ENCODE measurements around the gene PRCP. TPM values are rescaled to one million over a fixed set of nuclear protein-coding genes. Genes with fewer than 3 reads are reported as not detected.

The PRCP gene
- total RNA-seq, 1 donor from 2014 or later: 66.3 TPM

- Mint-ChIP-seq H3K4me1 (ENCODE audit: low read depth) (peaks cover 19% of the 10 kb centered on the region), H3K9me3 (ENCODE audit: low read depth) (peaks cover 18% of the 10 kb centered on the region), H3K36me3 (ENCODE audit: insufficient read depth) (peaks cover 3% of the 10 kb centered on the region), H3K27ac (peak overlapping the region; percentile 57), H3K4me3 (ENCODE audit: low read depth) (no peak overlapping the region), H3K27me3 (no peaks in the 10 kb centered on the region)
- no peak for TF ChIP-seq CTCF (IDR thresholded peaks at IDR 0.05; ENCODE audit: unreplicated experiment)
- no peak for DNase-seq (ENCODE audit: low spot score, unreplicated experiment)
Measured at GRCh38 chr11:82796998-82797961, 103.0 kb downstream of the PRCP start.

- Mint-ChIP-seq H3K27me3 (no peaks in the 10 kb centered on the region), H3K4me3 (ENCODE audit: low read depth) (no peak overlapping the region), H3K9me3 (ENCODE audit: low read depth) (peaks cover 4% of the 10 kb centered on the region), H3K27ac (no peak overlapping the region), H3K4me1 (ENCODE audit: low read depth) (peaks cover 35% of the 10 kb centered on the region), H3K36me3 (ENCODE audit: insufficient read depth) (peaks cover under 1% of the 10 kb centered on the region)
- no peak for TF ChIP-seq CTCF (IDR thresholded peaks at IDR 0.05; ENCODE audit: unreplicated experiment)
- no peak for DNase-seq (ENCODE audit: low spot score, unreplicated experiment)
Measured at GRCh38 chr11:82794490-82794889, 105.7 kb downstream of the PRCP start.

DNA sequence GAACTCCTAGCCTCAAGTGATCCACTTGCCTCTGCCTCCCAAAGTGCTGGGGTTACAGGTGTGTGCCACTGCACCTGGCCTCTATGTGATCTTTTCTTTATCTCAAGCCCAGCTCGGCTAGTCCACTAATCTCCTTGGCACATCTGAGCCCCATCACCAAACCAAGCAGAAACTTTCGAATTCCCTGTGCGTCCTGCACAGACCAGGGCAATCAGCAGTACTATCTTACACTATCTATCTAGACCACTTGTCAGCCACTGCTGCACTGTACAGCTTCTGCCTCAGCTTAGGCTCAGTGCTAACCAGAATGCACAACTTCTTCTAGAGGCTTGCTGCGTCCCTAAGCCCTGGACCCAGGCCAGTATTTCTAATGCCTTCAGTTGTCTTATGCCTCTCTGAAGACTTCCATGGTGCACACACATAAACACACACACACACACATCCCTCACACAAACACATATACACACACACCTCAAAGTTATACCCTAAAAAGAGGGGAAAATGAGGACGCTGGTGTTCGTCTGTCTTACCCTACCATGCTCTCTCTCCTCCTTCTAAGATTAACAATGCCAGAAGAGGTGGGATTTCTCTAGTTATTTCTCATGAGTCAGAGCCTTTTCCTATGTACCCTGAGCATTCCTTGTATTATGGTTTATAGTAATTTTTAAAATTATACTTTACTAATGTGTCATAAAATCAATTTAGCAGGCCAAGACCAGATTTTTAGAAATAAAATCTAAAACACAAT is 107.2 kb downstream of the PRCP start:
- Mint-ChIP-seq H3K4me3 (ENCODE audit: low read depth) (no peak overlapping the region), H3K36me3 (ENCODE audit: insufficient read depth) (no peaks in the 10 kb centered on the region)

GRCh38 chr11:82792319-82792718 is 107.9 kb downstream of the PRCP start:
- H3K4me3 Mint-ChIP-seq (ENCODE audit: low read depth): no peak overlapping the region
- no peak for DNase-seq (ENCODE audit: low spot score, unreplicated experiment)
- TF ChIP-seq CTCF (IDR thresholded peaks at IDR 0.05; ENCODE audit: unreplicated experiment): no peak
- peaks cover 26% of the 10 kb centered on the region for H3K4me1 Mint-ChIP-seq (ENCODE audit: low read depth)
- H3K27me3 Mint-ChIP-seq: no peaks in the 10 kb centered on the region
- no peaks in the 10 kb centered on the region for H3K36me3 Mint-ChIP-seq (ENCODE audit: insufficient read depth)
- H3K27ac Mint-ChIP-seq: no peak overlapping the region
- H3K9me3 Mint-ChIP-seq (ENCODE audit: low read depth): no peaks in the 10 kb centered on the region

More for the DNA sequence above, 107.2 kb downstream of the PRCP start:
- Mint-ChIP-seq H3K27me3 (no peaks in the 10 kb centered on the region), H3K27ac (no peak overlapping the region), H3K4me1 (ENCODE audit: low read depth) (peaks cover 32% of the 10 kb centered on the region), H3K9me3 (ENCODE audit: low read depth) (no peaks in the 10 kb centered on the region)
- DNase-seq (ENCODE audit: low spot score, unreplicated experiment): no peak
- TF ChIP-seq CTCF (IDR thresholded peaks at IDR 0.05; ENCODE audit: unreplicated experiment): no peak

DNA sequence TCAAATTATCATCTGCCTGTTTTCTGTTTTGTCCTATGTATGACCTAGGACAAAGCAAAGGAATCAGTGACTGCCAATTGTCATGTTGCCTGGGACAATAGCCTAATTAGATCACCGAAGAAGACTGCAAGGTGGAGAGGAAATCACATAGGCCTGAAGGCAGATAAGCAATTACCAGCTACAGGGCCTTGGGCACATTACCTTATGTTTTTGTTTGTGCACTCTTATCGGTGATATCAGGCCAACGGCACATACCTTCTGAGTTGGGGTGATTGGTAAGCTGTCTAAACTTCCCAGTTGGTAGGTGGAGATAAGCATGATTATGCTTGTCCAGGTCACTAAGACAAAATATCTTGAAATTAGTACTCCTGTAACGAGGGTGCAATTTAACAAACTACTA is 108.5 kb downstream of the PRCP start:
- Mint-ChIP-seq H3K4me3 (ENCODE audit: low read depth) (no peak overlapping the region), H3K27ac (no peak overlapping the region), H3K9me3 (ENCODE audit: low read depth) (no peaks in the 10 kb centered on the region), H3K27me3 (no peaks in the 10 kb centered on the region), H3K4me1 (ENCODE audit: low read depth) (peaks cover 22% of the 10 kb centered on the region), H3K36me3 (ENCODE audit: insufficient read depth) (no peaks in the 10 kb centered on the region)
- TF ChIP-seq CTCF (IDR thresholded peaks at IDR 0.05; ENCODE audit: unreplicated experiment): no peak
- no peak for DNase-seq (ENCODE audit: low spot score, unreplicated experiment)
